K562 treated with DMSO at 1 percent for 24 hours (cell line): Measurements from ENCODE around the gene MRGPRX2. TPM values are rescaled to one million over a fixed set of nuclear protein-coding genes. Genes with fewer than 3 reads are reported as not detected.

ENCODE experiments used
- total RNA-seq: library from RNA; unstranded; fragments of 300-600 nt; gene quantifications from 2 replicates; pipeline ENCODE4 v1.2.3, GENCODE V29; 2022; ENCODE audit warnings: low read depth; ENCODE audit not compliant: insufficient read depth

MRGPRX2 gene
- total RNA-seq, result not detected in 2 replicates

GRCh38 chr11:19060629-19061028 lies at the start of gene MRGPRX2:
Gene MRGPRX2 (minus strand): TSS chr11:19060717. CDS start chr11:19056402, 4,315 bp downstream.

Other genes with a start within 250 kb of the MRGPRX2 start
- not detected in 2 replicates for gene MRGPRX1, start 121.3 kb downstream of the MRGPRX2 start, total RNA-seq
- 9.4 and 9.6 TPM in 2 replicates for gene ZDHHC13, start 56.5 kb upstream of the MRGPRX2 start, total RNA-seq
- not detected in 2 replicates for gene CSRP3, start 141.3 kb upstream of the MRGPRX2 start, total RNA-seq
- gene E2F8, start 180.2 kb upstream of the MRGPRX2 start, total RNA-seq, result 3.7 and 4.0 TPM in 2 replicates